ENCODE results near the gene ZNF385A. TPM values are rescaled to one million over a fixed set of nuclear protein-coding genes. Genes with fewer than 3 reads are reported as not detected.

ZNF385A gene
- total and polyA plus RNA-seq, 2 of the 13 experiments (the other 11 are each of a cell fraction or from before 2014, with no cell fraction given) = 0.44 to 0.67 TPM

GRCh38 chr12:54324617-54325441 is 59.7 kb downstream of the ZNF385A start, which contains the start of gene COPZ1 (continued):
- TF ChIP-seq ZFYVE20 (CRISPR knock-in tag; IDR thresholded peaks at IDR 0.05; ENCODE audit: borderline replicate concordance, low read depth) (no peak), PRDM15 (CRISPR knock-in tag; IDR thresholded peaks at IDR 0.05) (no peak), ZUFSP (CRISPR knock-in tag; IDR thresholded peaks at IDR 0.05; ENCODE audit: borderline replicate concordance) (no peak), HOXD1 (CRISPR knock-in tag; IDR thresholded peaks at IDR 0.05) (no peak; the same call in 1 of the 2 replicates), ATF4 (CRISPR knock-in tag; IDR thresholded peaks at IDR 0.05) (no peak), ZBTB38 (CRISPR knock-in tag; IDR thresholded peaks at IDR 0.05) (no peak; the same call in 1 of the 2 replicates), ZNF570 (CRISPR knock-in tag; IDR thresholded peaks at IDR 0.05; ENCODE audit: borderline replicate concordance) (no peak), FOXA3 (CRISPR knock-in tag; IDR thresholded peaks at IDR 0.05) (no peak; the same call in 1 of the 2 replicates), ZNF12 (CRISPR knock-in tag; IDR thresholded peaks at IDR 0.05) (no peak), SMYD3 (CRISPR knock-in tag; IDR thresholded peaks at IDR 0.05) (no peak), ZNF234 (CRISPR knock-in tag; conservative IDR thresholded peaks at IDR 0.05) (no peak), RFXAP (CRISPR knock-in tag; IDR thresholded peaks at IDR 0.05; ENCODE audit: borderline replicate concordance) (peak; percentile 99), THAP8 (CRISPR knock-in tag; IDR thresholded peaks at IDR 0.05; ENCODE audit: borderline replicate concordance) (no peak), ZNF839 (CRISPR knock-in tag; IDR thresholded peaks at IDR 0.05; ENCODE audit: borderline replicate concordance) (no peak)

Measured in HepG2 (cell line).